Left hindlimb (tissue), 1 donor: ENCODE results near the gene RAD51AP1.

Experiments
- DNase-seq: peaks from one replicate; pipeline ENCODE4 v3.0.0-alpha.2; 2018

Gene RAD51AP1

GRCh38 chr12:4553943-4554342 is 15.3 kb downstream of the RAD51AP1 start:
- no peak for DNase-seq

GRCh38 chr12:4555804-4556203 is 17.1 kb downstream of the RAD51AP1 start:
- no peak for DNase-seq

DNA sequence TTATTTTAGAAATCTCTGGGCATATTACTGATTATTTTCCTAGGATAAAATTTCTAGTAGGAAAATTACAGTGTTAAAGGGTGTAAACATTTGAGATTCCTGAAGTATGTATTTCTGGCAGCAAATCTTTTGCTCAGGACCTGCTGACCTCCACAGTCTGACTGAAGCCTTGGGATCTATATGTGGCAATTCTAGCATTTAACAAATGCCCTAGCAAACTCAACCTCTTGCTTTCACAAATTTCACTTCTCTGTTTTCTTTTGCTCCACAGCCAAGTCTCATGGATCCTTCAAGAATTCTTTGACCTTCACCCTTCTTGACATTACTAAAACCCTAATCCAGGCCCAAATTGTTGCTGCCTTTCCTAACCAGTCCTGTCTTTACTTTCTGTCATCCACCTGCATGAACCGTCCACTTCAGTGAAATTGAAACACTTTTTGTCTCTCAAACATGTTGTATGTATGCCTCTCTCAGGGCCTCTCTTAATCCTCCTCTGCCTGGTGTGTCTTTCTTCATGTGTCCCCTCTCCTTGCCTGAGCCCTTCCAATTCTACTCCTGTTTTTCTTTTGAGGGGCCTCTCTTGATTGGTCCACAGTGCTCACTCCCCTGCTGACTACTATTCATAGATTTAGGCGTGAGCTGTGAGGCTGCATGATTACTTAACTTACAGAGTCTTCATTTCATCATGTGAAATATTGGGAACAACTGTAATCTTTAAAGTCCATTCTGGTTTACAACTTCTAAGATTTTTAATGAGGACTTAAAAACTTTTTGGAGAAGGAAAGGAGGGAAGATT is 18.2 kb downstream of the RAD51AP1 start:
- no peak for DNase-seq

DNA sequence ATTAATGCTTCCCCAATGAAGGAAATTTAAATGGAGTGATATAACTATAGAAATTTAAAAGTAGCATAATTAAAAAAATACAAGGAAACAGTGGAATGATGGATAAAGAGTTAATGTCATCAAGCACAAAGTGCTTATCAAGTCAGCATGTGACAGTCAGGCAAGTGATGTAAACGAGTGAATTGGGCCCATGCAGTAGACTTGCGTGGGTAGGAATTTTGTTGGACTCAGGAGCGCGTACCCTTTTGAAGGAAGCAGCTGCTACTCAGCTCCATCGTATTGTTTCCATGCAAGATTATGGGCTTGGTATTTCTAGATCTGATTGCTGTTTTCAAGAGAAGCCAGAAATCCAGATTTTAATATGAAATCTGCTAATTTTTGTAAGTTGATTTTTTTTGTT is 18.9 kb downstream of the RAD51AP1 start:
- DNase-seq: no peak

DNA sequence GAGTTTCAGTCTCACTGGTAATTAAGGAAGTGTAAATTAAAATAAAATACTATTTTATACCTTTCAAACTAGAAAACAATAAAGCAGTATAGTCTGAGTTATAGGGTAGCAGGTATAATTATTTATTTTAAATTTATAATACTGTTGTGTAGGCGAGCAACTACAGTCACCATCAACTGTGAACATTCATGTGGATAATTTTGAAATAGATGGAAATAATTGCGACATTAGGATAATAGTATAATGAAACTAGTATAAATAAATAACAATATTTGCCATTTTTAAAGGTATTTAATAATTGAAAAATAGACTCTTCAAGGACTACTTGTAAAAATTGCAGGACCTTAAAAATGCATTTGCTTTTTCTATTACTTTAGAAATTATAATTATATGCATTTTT is 19.5 kb downstream of the RAD51AP1 start:
- no peak for DNase-seq

DNA sequence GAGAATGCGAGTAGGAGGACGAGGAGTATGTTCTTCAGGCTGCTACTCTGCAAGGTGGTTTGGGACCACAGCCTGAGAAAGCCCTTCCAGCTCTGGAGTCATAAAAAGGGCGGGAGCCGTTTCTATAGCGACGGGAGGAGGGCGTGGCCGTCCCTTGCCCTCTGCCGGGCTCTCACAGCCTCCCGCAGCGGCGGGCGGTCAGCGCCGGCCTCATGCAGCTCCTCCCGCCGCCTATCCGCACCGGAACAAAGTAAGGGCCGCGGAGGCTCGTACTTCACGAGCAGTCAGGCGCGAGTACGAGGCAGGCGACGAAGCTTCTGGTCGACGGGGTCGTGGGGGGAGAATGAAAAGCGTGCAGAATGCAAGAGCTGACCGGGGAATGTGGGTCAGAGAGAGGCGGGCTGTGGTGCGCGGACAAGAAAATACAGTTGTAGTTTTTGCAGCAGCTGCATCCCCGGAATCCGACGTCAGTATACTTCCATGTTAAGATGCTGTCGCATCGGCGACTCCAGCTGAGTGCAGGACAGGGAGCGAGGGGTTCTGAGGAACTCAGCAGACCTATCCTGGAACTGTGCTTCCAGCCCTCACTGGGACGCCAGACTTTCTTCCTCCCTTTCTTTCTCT is 23.5 kb downstream of the RAD51AP1 start, which contains the start of gene DYRK4:
Gene DYRK4, plus strand, starts transcription at position 175 of the 624 bp plus-strand sequence. Its CDS starts 38 bp downstream, at position 213.
- DNase-seq: peak; percentile 85

DNA sequence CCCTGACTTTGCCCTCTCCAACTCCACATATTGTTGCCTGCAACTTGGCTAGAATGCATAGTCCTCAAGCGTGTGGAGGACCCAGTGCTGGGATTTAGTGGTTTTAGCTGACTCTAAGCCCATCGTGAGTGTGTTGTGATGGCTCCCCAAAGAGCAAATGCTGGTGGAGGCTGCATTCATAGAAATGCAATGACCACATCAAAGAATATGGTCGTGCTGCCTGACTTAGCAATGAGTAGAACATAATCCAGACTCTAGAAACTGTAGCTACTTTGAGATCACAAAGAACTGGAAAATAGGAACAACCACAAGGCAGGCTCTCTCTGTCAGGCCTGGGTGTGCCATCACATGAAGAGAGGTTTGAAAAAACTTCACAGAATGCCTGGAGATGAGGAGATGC is 24.6 kb downstream of the RAD51AP1 start:
- no peak for DNase-seq

DNA sequence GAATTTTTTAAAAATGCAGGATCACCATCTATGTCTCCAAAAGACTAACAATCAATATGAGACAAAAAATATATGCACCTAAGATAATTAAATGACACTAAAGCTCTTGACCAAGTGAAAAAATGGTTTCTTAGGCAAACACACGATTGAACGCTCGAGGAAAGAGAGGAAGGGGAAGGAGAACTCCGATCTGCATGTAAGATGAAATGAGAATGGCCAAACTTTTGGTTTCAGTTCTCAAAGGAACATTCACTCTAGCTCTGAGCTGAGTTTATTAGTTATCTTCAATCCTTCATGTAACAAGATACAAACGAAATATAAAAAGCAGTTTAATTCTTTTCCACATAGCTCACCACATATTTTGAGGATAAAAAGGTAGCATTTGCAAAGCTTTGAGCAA is 26.1 kb downstream of the RAD51AP1 start:
- no peak for DNase-seq

DNA sequence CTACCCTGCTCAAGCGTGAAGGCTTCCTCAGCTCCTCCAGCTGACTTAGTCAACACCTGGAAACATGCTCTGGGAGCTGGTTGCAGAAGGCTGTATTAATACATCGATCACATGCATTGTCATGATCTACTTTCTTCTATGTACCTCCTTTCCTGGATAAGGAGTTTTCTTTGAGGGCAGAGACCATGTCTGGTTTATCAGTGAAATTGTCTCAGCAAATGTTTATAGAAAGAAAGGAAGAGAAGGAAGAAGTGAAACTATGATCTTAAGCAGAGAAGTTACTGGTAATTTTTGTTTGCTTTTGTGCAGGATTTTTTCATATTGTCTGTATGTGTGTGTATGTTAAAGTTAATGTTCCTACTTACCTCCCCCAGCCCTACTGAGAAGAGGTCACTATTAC is 27.8 kb downstream of the RAD51AP1 start:
- DNase-seq: no peak

DNA sequence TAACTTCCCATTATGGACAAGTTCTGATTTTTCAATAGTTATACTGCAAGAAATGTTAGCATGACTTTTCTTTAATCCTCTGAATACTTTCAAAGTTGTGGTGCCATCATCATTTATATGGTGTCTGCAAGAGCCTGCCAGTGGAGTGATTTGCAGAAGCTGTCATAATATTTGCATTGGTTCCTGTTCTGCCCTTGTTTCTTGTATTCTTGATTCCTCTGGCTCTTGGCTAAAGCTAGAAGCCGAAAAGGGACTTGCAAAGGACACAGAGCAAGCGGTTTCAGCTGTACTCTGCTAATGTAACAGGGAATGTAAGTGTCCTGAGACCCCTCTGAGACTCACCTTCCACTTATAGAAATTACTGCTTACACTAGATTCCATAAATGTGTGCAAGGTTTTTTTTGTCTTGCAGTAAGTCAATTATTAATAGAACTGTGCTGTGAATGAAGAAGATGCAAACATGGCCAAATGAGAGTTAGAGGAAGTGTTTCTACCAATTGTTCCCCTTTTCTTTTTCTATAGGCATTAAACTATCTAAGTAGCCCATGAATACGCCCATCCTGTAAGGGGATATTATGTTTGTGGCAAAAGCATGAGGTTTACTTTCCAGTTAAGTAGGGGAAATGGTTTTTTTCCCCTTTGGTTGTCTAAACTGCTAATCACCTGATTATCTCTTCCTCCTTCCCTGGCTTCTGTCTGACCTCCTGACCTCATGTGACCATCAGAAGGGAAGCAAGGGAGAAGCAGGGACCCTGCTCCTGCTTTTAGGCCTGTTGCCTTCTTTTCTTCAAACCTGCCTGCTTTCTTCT is 28.6 kb downstream of the RAD51AP1 start:
- DNase-seq: no peak

- no peak for DNase-seq
These were observed 30.6 kb downstream of the RAD51AP1 start for GRCh38 chr12:4569261-4569660.

GRCh38 chr12:4572680-4573079 is 34.0 kb downstream of the RAD51AP1 start:
- DNase-seq: no peak

DNA sequence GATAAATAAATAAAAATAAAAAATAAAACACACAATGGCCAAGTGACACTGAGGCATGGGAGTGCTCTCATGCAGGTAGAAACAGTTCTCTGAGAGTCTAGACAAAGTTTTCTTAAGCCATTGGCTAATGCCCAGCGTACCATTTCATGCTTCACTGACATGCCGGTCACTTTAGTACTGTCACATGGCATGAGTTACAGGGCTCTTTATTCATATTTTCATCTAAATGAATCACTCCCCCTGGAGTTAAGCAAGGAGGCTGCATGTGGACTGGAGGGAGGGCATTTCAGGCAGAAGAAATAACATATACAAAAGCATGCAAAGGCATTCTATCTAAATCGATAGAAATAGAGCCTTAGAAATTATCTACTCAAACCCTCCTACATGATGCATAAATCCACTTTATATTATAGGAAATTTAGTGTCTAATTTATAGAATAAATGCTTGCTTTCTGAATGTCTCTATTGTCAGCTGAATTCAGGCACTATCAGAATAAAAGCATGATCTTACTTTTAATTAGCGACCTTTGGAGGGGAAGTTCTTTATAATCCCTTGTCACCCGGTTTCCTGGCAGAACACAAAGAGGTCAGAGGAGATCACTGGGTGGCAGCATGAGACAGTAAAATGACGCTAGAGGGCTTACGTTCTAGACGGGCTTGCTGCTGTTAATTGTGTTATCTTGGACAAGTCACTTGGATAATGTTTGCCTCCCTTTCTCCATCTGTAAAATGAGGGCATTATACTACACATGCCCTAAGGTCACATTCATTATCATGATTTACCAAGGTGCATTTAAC is 40.8 kb downstream of the RAD51AP1 start:
- no peak for DNase-seq

- no peak for DNase-seq
These were observed 41.6 kb downstream of the RAD51AP1 start for GRCh38 chr12:4580281-4580688.

- DNase-seq: no peak
These were observed 45.6 kb downstream of the RAD51AP1 start for GRCh38 chr12:4584281-4584680.

DNA sequence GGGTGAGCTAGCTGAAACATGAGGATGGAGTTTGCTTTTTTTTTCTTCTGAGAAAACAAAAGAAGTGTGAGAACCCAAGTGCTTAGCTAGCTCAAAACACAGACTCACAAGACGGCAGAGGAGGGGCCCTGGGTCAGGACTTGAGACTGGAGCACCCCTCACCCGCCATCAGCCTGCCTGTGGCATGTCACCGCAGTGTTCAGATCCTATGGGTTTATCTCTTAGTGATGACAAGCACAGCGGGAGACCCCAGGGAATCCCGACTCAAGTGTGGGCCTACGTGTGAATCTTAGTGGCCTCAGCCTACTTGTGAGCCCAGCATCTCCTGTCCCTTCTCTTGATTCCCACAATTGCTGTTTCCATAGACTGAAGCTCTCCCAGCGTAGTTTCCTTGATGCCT is 46.2 kb downstream of the RAD51AP1 start:
- no peak for DNase-seq

DNA sequence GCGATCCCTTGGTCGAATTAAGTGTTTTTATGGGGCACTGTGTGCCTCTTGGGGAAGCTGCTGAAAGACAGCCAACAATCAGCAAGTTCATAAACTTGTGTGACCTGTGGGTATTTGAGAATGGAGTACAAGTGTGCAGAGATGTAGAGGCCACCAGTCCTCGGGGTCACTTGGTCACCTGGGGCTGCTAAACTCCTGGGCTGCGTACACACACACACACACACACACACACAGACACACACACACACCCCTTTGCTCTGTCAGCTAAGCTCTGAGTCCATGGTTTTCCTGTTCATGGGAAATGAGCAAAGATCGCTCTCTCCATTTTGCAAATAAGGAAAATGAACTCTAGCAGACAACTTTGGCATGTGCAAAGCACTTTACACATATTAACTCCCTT is 47.8 kb downstream of the RAD51AP1 start:
- DNase-seq: no peak

DNA sequence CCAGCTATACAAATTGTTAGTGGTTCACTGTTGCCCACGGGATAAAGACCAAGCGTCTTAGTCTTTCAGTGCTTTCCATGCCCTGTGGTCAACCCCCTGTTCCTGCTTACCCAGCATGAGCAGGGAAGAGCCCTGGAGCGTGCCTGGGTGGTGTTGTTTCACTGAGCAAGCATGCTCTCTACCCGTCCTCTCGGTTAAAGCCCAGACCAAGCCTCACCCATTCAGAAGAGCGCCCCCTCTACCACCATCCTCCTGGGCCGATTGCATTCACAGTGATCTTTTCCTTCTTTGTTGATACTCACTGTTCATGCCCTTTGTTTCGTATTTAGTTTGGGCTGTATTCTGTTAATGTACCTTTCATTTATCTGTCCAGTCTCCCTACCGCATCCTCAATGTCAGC is 48.4 kb downstream of the RAD51AP1 start:
- no peak for DNase-seq

DNA sequence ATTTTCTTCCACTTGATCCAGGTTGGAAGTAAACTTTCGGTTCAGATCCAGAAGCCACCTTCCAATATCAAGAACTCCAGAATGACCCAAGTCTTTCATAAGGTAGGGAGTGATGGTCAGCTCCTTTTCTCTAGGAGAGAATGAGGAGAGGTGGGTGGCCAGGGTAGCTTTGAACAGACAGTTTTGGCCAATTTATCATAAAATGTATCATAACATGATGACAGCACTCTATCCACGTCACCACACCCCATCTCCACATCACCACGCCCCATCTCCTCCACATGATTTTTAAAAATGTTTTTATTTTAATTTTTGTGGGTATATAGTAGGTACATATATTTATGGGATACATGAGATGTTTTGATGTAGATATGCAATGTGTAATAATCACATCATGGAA is 50.2 kb downstream of the RAD51AP1 start:
- DNase-seq: no peak

DNA sequence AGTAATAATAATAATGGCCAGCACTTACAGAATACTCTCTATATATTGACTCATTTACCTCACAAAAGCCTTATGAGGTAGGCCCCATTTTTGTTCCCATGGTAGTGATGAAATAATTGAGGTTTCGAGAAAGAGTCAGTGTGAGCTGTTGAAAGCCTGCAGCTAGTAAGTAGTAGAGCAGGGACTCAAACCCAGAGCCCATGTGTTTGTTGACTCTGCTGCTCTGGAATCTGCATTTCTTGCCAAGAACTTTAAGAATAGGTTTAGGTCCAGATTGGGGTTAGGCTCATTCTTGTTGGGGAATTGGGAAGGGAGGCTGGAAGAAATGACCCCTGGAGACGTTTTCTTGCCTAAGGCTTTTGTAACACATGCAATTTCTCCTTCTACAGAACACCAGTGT is 51.3 kb downstream of the RAD51AP1 start:
- DNase-seq: no peak

- no peak for DNase-seq
These were observed 52.5 kb downstream of the RAD51AP1 start for GRCh38 chr12:4591180-4591687.

GRCh38 chr12:4595881-4596280 is 57.2 kb downstream of the RAD51AP1 start:
- DNase-seq: no peak

DNA sequence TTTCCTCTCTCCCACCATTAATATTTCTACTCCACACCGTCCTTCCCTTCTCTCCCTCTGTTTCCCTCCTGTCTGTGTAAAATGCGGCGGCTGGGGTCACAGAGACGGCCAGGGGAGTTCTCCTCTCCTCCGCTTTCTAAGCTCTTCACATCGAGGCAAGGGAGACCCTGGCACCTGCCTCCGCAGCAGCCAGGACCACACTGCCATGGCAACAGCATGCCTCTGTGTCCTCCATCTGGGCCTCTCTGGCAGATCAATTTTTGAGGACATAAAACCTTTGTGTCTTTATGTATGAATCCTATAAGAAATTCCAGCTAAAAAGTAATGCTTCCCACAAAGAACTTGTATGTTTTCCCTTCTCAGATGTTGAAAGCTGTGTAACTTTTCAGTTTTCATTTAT is 64.7 kb downstream of the RAD51AP1 start:
- no peak for DNase-seq
